NCI-H524 treated with DMSO at 0.1 percent for 48 hours (cell line): Measurements from ENCODE around the gene TRIO.
"Not testable (repeated sequence)": the region's sequence is repeated elsewhere in the genome, so short reads cannot be mapped to it uniquely, and the experiment has no call there.

ENCODE experiments used
- DNase-seq: peaks from one replicate; lab custom pipeline; 2025; lab: John Stamatoyannopoulos, UW

TRIO gene

GRCh38 chr5:14414007-14414406, 270.9 kb downstream of the TRIO start:
- DNase-seq = no peak

GRCh38 chr5:14414656-14415023, 271.5 kb downstream of the TRIO start:
- no peak for DNase-seq

GRCh38 chr5:14415024-14415697, 272.0 kb downstream of the TRIO start:
- DNase-seq = no peak

- no peak for DNase-seq
Measured at GRCh38 chr5:14415698-14416074, 272.5 kb downstream of the TRIO start.

GRCh38 chr5:14416621-14417275, 273.6 kb downstream of the TRIO start:
- DNase-seq = no peak

- no peak for DNase-seq
Measured at GRCh38 chr5:14417276-14417730, 274.2 kb downstream of the TRIO start.

GRCh38 chr5:14417792-14418765, 274.9 kb downstream of the TRIO start:
- DNase-seq = no peak

- no peak for DNase-seq
Measured at GRCh38 chr5:14419686-14420085, 276.5 kb downstream of the TRIO start.

- DNase-seq = no peak
Measured at GRCh38 chr5:14420101-14420811, 277.1 kb downstream of the TRIO start.

- no peak for DNase-seq
Measured at GRCh38 chr5:14421851-14422250, 278.7 kb downstream of the TRIO start.

GRCh38 chr5:14424011-14424685, 281.0 kb downstream of the TRIO start:
- no peak for DNase-seq

GRCh38 chr5:14425559-14425958, 282.4 kb downstream of the TRIO start:
- DNase-seq = no peak

- no peak for DNase-seq
Measured at GRCh38 chr5:14426521-14426920, 283.4 kb downstream of the TRIO start.

GRCh38 chr5:14428302-14429081, 285.4 kb downstream of the TRIO start:
- no peak for DNase-seq

- DNase-seq = no peak
Measured at GRCh38 chr5:14429101-14430050, 286.2 kb downstream of the TRIO start.

- DNase-seq = no peak
Measured at GRCh38 chr5:14431534-14431933, 288.4 kb downstream of the TRIO start.

GRCh38 chr5:14432931-14433589, 289.9 kb downstream of the TRIO start:
- DNase-seq = no peak

GRCh38 chr5:14435481-14435880, 292.3 kb downstream of the TRIO start:
- no peak for DNase-seq

GRCh38 chr5:14436122-14436521, 293.0 kb downstream of the TRIO start:
- DNase-seq = not testable (repeated sequence)
